Neural cell (in vitro differentiated cells): ENCODE results near the gene ZFPL1. TPM values are rescaled to one million over a fixed set of nuclear protein-coding genes. Genes with fewer than 3 reads are reported as not detected.
A peak's percentile ranks its signal among the peaks of the same experiment; 100 is the strongest.

Experiments
- H2AFZ ChIP-seq: fragments of 200-600, 300-800 bp; sonication (generic), shearing (Covaris generic); 2 replicates; pipeline ENCODE4 v1.6.0; 2014; ENCODE audit warnings: low read depth, mild to moderate bottlenecking, antibody characterized with exemption, low read length, moderate library complexity
- H3F3A ChIP-seq: fragments of 200-600 bp; shearing (Covaris generic); 2 replicates; pipeline ENCODE4 v1.6.1; 2016; ENCODE audit warnings: mild to moderate bottlenecking, moderate library complexity, mixed read lengths, antibody characterized with exemption, low read length; ENCODE audit not compliant: insufficient read depth, poor library complexity, severe bottlenecking
- H3K27ac ChIP-seq: fragments of 200-600, 300-800 bp; sonication (generic), shearing (Covaris generic); 2 replicates; pipeline ENCODE4 v1.5.1; 2014; ENCODE audit warnings: mild to moderate bottlenecking, low read length, moderate library complexity
- H3K27me3 ChIP-seq: fragments of 300-800, 200-600 bp; sonication (generic), shearing (Covaris generic); 2 replicates; pipeline ENCODE4 v1.6.0; 2014; ENCODE audit warnings: mild to moderate bottlenecking, low read depth, low read length, moderate library complexity; ENCODE audit not compliant: insufficient read depth
- H3K36me3 ChIP-seq: fragments of 300-800, 200-600 bp; sonication (generic), shearing (Covaris generic); 2 replicates; pipeline ENCODE4 v1.5.1; 2014; ENCODE audit warnings: mild to moderate bottlenecking, antibody characterized with exemption, low read length, moderate library complexity; ENCODE audit not compliant: insufficient read depth
- H3K4me2 ChIP-seq: fragments of 300-800, 200-600 bp; sonication (generic), shearing (Covaris generic); 2 replicates; pipeline ENCODE4 v1.6.0; 2014; ENCODE audit warnings: mild to moderate bottlenecking, low read length
- H3K4me3 ChIP-seq: fragments of 300-800, 200-600 bp; sonication (generic), shearing (Covaris generic); 2 replicates; pipeline ENCODE4 v1.5.1; 2014; ENCODE audit warnings: mild to moderate bottlenecking, low read length, moderate library complexity
- H3K79me2 ChIP-seq: fragments of 200-600 bp; shearing (Covaris generic); replicated peaks from 2 replicates; pipeline ENCODE4 v1.6.0; 2014; ENCODE audit warnings: mild to moderate bottlenecking, low read length, moderate library complexity; ENCODE audit not compliant: insufficient read depth
- H3K9ac ChIP-seq: fragments of 300-800, 200-600 bp; sonication (generic), shearing (Covaris generic); 2 replicates; pipeline ENCODE4 v1.6.1; 2016; ENCODE audit warnings: mild to moderate bottlenecking, low read length, mixed read lengths
- H3K9me2 ChIP-seq: fragments of 200-600 bp; shearing (Covaris generic); 2 replicates; pipeline ENCODE4 v1.6.1; 2016; ENCODE audit warnings: mild to moderate bottlenecking, low read length, mixed read lengths; ENCODE audit not compliant: insufficient read depth
- H3K9me3 ChIP-seq: fragments of 200-600, 300-800 bp; sonication (generic), shearing (Covaris generic); 2 replicates; pipeline ENCODE4 v1.6.1; 2016; ENCODE audit warnings: mild to moderate bottlenecking, mixed run types, low read length, moderate library complexity, mixed read lengths
- H4K20me1 ChIP-seq: fragments of 200-600 bp; shearing (Covaris generic); 2 replicates; pipeline ENCODE4 v1.6.1; 2016; ENCODE audit warnings: mild to moderate bottlenecking, mixed run types; ENCODE audit not compliant: insufficient read depth
- CTCF ChIP-seq: fragments of 450-650 bp; IDR thresholded peaks from 2 replicates; pipeline ENCODE4 v1.5.1; 2014; ENCODE audit warnings: antibody characterized with exemption, mild to moderate bottlenecking, moderate library complexity; ENCODE audit not compliant: poor library complexity, severe bottlenecking
- EP300 ChIP-seq: fragments of 450-650 bp; conservative IDR thresholded peaks from 2 replicates; pipeline ENCODE4 v1.6.1; 2014; ENCODE audit warnings: antibody characterized with exemption, mild to moderate bottlenecking, moderate library complexity; ENCODE audit not compliant: poor library complexity, severe bottlenecking
- EZH2 ChIP-seq: fragments of 200-600, 300-800 bp; shearing (Covaris generic), sonication (generic); IDR thresholded peaks from 2 replicates; pipeline ENCODE4 v1.6.1; 2014; ENCODE audit warnings: antibody characterized with exemption, low read length, borderline replicate concordance, mild to moderate bottlenecking; ENCODE audit not compliant: insufficient read depth, poor library complexity, severe bottlenecking
- MXI1 ChIP-seq: fragments of 450-650 bp; conservative IDR thresholded peaks from 2 replicates; pipeline ENCODE4 v1.6.1; 2014; ENCODE audit warnings: antibody characterized with exemption, mild to moderate bottlenecking; ENCODE audit not compliant: poor library complexity, severe bottlenecking
- POLR2AphosphoS5 ChIP-seq: IDR thresholded peaks from 2 replicates; pipeline ENCODE4 v1.6.1; 2012
- RAD21 ChIP-seq: fragments of 450-650 bp; conservative IDR thresholded peaks from 2 replicates; pipeline ENCODE4 v1.6.1; 2014; ENCODE audit warnings: antibody characterized with exemption, mild to moderate bottlenecking, moderate library complexity
- SMC3 ChIP-seq: fragments of 450-650 bp; conservative IDR thresholded peaks from 2 replicates; pipeline ENCODE4 v1.6.1; 2014; ENCODE audit warnings: antibody characterized with exemption, mild to moderate bottlenecking, moderate library complexity; ENCODE audit not compliant: poor library complexity
- TAF1 ChIP-seq: IDR thresholded peaks from 2 replicates; pipeline ENCODE4 v1.6.1; 2012; ENCODE audit warnings: low read depth
- polyA plus RNA-seq: library from polyadenylated mRNA; depleted of rRNA; stranded (reverse); fragments of >200 nt; gene quantifications from 2 replicates; pipeline ENCODE4 v1.2.3, GENCODE V29; 2014
- TF ChIP-seq, protein P1 (sequence below): IDR thresholded peaks from 2 replicates; pipeline ENCODE4 v1.6.1; 2012; ENCODE audit warnings: borderline replicate concordance

Gene ZFPL1
- polyA plus RNA-seq, 1 donor from 2014 or later: 42.0 TPM

DNA sequence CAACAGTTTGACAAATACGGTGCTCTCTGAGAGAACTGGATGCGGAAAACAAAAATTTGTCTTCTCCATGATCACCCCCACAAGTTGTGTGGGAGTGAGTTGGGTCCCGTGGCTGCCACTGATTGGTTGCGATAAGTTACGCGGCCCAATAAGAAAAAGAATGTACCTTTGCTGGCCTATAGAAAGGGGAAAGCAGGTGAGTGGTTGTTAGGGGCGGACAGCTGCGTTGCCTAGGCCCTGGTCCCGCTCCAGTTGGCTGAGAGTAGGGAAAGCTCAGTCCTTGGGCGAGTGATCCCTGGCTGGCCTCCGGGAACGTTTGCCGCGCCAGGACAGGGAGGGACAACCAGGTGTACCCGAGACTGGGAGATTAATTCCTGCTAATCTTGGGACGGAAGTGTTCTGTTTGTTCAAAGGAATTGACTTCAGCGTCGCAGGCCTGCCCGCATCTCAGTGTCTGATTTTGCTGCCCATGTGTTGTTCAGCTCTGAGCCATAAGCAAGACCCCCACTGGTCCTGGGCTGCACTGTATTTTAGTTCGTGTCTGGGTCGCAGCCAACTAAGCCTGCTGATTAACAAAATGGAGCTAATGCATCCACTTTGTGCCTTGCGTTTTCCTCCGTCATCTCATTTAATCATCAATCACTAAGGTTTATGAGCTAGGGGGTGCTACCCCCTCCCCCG is 51.1 kb downstream of the ZFPL1 start:
- Histone ChIP-seq H3K4me2 (peak overlapping the region; percentile 92), H3K9me2 (no peaks in the 10 kb centered on the region), H2AFZ (peak overlapping the region; percentile 87)

DNA sequence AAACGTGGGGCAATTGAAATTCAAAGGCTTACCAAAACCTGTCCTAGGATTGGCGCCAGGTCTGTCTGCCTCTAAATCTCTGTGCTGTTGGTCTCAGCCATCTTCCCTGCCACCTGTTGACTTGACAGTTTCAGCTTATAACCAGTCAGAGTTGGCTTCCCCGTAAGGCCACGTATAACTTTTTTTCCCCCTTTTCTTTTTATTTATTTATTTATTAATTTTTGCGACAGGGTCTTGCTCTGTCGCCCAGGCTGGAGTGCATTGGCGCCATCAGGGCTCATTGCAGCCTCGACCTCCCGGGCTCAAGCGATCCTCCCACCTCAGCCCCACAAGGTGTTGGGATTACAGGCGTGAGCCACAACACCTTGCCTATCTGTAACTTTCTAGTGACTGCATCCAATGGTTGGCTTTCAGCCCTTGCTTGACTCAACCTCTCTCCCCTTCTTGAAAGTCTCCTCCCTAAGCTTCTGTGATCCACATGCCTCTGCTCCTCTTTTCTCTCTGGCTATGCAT is 51.7 kb downstream of the ZFPL1 start:
- no peaks in the 10 kb centered on the region for H4K20me1 ChIP-seq
- H3K27ac ChIP-seq: peak overlapping the region; percentile 98
- H3K9me3 ChIP-seq: no peaks in the 10 kb centered on the region
- H3K9me2 ChIP-seq: no peaks in the 10 kb centered on the region
- peak overlapping the region; percentile 97 for H3K9ac ChIP-seq
- no peaks in the 10 kb centered on the region for H3K27me3 ChIP-seq
- no peaks in the 10 kb centered on the region for H3K36me3 ChIP-seq
- H3K79me2 ChIP-seq: peaks cover 16% of the 10 kb centered on the region
- peak overlapping the region; percentile 100 for H3K4me3 ChIP-seq
- peak overlapping the region; percentile 92 for H3K4me2 ChIP-seq
- H3F3A ChIP-seq: peaks cover 5% of the 10 kb centered on the region
- peak overlapping the region; percentile 87 for H2AFZ ChIP-seq
- TF ChIP-seq POLR2AphosphoS5 (no peak), EZH2 (no peak), TAF1 (no peak), RAD21 (no peak), CTCF (no peak), EP300 (no peak)
- TF ChIP-seq, protein P1, sequence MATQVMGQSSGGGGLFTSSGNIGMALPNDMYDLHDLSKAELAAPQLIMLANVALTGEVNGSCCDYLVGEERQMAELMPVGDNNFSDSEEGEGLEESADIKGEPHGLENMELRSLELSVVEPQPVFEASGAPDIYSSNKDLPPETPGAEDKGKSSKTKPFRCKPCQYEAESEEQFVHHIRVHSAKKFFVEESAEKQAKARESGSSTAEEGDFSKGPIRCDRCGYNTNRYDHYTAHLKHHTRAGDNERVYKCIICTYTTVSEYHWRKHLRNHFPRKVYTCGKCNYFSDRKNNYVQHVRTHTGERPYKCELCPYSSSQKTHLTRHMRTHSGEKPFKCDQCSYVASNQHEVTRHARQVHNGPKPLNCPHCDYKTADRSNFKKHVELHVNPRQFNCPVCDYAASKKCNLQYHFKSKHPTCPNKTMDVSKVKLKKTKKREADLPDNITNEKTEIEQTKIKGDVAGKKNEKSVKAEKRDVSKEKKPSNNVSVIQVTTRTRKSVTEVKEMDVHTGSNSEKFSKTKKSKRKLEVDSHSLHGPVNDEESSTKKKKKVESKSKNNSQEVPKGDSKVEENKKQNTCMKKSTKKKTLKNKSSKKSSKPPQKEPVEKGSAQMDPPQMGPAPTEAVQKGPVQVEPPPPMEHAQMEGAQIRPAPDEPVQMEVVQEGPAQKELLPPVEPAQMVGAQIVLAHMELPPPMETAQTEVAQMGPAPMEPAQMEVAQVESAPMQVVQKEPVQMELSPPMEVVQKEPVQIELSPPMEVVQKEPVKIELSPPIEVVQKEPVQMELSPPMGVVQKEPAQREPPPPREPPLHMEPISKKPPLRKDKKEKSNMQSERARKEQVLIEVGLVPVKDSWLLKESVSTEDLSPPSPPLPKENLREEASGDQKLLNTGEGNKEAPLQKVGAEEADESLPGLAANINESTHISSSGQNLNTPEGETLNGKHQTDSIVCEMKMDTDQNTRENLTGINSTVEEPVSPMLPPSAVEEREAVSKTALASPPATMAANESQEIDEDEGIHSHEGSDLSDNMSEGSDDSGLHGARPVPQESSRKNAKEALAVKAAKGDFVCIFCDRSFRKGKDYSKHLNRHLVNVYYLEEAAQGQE: no peak

More for the DNA sequence above, 51.1 kb downstream of the ZFPL1 start:
- H3K36me3 ChIP-seq: no peaks in the 10 kb centered on the region
- H3K79me2 ChIP-seq: peaks cover 16% of the 10 kb centered on the region
- TF ChIP-seq RAD21 (peak; percentile 21), TAF1 (peak; percentile 84), EZH2 (no peak), CTCF (no peak), EP300 (no peak), POLR2AphosphoS5 (peak; percentile 73), MXI1 (peak; percentile 69), SMC3 (peak; percentile 25)
- TF ChIP-seq, protein P1: peak; percentile 7
- peak overlapping the region; percentile 100 for H3K4me3 ChIP-seq
- H3K27me3 ChIP-seq: no peaks in the 10 kb centered on the region
- H4K20me1 ChIP-seq: no peaks in the 10 kb centered on the region
- no peaks in the 10 kb centered on the region for H3K9me3 ChIP-seq
- peak overlapping the region; percentile 97 for H3K9ac ChIP-seq
- peaks cover 5% of the 10 kb centered on the region for H3F3A ChIP-seq
- H3K27ac ChIP-seq: peak overlapping the region; percentile 98
